Stimulated activated CD4-positive, alpha-beta T cell treated with anti-CD3 and anti-CD28 coated beads, Interleukin-4, amount 100 ng/mL, for 48 hours (primary cell): ENCODE measurements around the gene PPFIBP1.
"Not testable (repeated sequence)": the region's sequence is repeated elsewhere in the genome, so short reads cannot be mapped to it uniquely, and the experiment has no call there.

ENCODE experiments used
- DNase-seq, 2 donors: peaks; one replicate each; pipeline ENCODE4 v3.0.0-alpha.2; 2020; ENCODE audit warnings: low read depth in 2 of 2

PPFIBP1 gene

DNA sequence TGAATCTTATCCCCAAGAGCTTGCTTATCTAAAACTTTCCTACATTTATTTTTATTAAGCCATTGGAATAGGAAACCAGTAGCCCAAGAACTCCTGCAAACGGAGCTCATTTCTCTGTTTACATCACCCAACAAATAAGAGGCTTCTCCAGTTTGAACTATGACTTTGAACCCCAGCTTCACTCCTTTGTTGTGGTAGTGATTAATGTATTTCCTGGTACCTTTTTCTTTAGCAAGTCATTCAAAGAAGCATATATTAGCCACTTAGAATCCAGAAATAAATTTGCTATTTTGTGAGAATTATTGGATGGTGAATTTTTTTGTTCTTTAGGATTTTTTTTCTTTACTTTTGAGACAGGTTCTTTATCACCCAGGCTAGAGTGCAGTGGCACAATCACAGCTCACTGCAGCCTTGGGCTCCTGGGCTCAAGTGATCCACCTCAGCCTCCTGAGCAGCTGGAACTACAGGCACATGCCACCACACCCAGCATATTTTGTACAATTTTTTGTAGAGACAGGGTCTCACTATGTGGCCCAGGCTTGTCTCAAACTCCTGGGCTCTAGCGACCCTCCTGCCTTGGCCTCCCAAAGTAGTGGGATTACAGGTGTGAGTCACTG lies 104.0 kb downstream of the PPFIBP1 start:
- DNase-seq = not testable (repeated sequence)

DNA sequence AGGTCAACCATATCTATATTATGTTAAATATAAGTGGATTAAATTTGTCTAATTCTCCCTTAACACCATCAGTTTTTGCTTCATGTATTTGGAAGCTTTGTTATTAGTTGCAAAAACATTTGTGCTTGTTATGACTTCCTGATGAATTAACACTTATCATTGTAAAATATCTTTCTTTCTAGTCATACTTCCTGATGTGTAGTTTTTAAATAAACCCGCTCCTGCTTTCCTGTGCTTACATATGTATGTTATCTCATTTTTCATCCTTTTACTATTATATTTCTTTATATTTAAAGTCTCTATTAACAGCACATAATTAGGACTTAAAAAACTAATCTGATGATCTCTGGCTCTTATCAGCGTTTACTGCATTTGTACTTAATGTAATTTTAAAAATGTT lies 106.2 kb downstream of the PPFIBP1 start:
- DNase-seq = not testable (repeated sequence)

DNA sequence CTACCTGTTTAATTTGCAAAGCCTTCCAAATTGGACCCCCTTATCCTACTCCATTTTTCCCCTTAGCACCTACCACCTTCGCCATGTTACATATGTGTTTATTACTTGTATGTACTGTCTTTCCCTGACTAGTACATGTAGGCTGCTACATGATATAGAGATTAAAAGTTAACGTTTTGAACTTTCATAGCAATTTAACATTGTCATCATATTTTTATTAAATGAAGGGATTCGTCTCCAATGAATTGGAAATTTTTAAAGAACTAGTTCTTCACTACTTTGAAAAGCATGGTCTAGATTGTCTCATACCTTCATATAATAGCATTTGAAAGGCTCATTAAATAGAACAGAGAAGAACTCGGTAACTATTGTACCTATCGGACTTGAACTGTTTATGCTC lies 107.4 kb downstream of the PPFIBP1 start:
- no peak for DNase-seq

DNA sequence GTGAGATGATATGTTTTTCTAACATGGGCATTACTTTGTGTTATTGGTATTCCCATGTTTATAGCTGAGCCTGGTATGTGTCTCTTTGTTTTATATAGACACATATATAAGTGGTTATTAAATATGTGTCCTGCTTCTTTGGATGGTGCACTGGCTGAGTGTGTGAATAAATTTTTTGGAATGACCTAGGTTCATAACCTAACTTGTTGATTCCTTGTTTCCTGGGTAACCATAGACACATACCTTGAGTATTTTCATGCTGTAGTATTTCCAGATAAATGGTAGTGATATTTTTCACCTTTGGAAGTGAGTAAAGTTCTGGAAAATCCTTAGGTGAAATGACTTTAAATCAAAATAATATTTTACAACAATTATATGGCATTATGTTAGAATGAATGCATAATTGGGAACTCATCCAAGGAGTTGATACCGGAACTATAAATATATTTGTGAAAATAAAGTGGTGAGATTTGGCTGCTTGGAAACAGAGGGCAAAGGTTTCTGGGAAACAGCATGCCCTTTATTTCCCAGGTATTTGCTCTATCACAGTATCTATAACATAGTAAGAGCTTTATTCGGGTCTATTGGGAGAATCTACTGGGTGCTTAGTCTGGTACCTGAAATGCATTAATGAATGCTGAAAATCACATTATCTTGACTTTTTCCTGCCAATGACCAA lies 107.9 kb downstream of the PPFIBP1 start:
- DNase-seq = no peak

DNA sequence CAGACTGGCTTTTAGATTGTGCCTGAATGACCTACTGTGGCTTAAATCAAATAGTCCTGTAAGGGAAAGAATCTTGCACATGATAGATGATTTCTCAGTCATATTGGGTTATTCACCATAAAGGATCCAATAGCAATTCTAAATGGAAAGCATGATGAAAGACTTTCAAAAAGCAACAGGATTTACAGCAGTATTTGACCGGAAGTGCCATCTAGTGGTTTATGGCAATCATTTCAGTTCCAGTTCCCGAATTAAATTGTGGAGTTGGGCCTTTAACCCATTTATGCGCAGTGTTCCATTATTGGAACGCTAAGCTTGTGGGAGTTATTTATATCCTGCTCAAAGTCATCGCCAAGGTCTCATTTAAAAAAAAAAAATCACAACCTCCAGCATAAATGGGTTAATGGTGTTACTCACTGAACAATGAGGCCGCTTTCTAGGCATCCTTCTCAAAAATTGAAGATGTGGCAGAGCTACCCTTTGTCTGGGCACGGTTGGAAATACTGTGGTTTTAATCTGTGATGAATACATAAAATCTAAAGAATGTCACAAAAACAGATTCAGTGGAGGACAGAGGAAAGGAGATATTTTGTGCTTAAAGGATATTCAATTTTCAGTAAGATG lies 111.5 kb downstream of the PPFIBP1 start:
- DNase-seq = no peak

DNA sequence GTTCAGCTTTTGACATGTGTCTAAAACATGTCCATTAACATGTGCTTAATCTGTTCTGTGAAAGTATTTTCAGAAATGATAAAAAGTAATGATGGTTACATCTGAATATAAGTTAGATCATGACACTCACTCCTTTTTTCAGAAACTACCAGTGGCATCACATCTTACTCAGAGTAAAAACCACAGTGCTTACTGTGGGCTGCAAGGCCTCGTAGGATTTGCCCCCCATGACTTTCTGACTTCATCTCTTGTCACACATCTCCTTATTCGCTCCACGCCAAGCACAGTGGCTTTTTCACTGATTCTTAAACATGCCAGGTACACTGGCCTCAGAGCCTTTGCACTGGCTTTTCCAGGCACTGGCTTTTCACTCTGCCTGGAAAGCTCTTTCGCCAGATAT lies 112.6 kb downstream of the PPFIBP1 start:
- not testable (repeated sequence) for DNase-seq

DNA sequence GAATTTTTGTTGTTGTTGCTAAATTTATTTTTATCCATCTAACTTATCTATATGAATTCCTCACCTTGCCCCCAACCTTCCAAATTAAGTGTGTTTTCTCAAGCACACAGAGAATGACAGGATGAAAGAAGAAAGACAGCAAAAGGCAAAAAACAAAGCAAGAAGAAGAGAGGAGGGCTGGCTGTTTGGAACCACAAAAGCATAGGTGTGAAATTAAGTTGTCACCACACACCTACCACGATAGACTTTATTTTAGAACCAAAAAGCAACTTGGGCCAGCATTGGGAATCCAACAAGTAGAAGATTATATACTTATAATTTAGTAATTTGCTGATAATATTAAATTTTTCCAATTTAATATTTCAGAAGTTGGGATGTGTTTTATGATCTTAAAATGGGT lies 113.5 kb downstream of the PPFIBP1 start:
- no peak for DNase-seq

DNA sequence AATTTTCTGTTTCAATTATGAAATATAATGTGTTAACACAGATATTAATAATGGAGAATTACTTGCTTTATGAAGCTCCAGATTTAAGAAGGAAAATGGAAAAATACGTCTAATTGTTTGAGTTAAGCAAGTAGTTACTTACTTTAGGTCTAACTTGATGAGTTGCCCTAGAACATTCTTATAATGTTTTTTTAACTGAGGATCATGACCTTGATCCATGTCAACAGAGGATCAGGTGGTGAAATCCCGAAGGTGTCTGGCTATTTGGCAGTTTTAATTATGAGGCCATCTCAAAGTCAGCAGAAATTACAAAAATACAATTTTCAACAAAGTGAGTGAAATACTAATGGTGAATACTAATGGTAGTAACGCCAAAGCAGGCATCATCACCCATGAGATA lies 115.3 kb downstream of the PPFIBP1 start:
- DNase-seq = no peak

DNA sequence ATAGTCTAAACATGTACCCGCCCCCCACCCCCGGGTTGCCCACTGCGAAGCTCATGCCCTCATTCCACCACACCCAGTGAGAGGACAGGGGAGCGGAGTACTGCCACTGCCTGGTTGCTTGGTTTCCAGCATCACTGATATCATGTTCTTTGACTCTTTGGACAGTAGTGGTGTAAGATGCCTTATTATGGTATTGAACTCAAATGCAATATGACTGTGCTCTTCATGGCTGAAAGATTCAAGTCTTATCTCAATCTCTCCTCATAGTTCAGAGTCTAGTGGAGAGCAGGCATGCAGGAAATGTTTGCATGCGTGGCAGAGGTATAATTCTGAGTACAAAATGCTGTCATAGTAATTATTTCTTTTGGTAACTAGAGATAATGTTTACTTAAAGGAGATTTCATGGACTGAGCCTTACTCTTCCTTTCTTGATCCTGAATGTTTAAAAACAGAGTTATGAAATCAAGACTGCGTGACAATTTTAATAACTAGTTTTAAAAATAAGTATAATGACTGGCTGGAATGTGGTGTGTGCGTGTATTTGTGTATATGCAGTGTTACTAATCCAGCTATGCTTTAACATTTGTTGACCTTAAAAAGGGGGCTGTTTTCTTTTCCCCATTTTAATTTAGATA lies 116.7 kb downstream of the PPFIBP1 start:
- not testable (repeated sequence) for DNase-seq

DNA sequence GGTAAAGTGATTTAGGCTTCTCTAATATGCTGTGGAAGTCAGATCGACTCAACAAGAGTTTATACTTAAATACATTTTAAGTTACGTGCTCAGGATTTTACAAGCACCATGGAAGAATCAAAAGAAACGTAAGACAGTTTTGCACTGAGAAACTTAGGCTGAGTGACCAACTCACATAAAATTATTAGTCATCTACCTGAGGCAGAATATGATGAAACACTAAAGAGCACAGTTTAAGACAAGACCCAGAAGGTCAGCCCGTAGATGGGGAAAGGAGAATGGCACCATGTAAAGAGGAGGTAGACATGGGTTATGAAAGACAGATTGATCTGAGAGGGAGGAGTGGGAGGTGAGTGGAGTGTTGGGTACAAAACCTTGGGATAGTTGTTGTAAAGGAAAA lies 118.4 kb downstream of the PPFIBP1 start:
- DNase-seq = not testable (repeated sequence)

DNA sequence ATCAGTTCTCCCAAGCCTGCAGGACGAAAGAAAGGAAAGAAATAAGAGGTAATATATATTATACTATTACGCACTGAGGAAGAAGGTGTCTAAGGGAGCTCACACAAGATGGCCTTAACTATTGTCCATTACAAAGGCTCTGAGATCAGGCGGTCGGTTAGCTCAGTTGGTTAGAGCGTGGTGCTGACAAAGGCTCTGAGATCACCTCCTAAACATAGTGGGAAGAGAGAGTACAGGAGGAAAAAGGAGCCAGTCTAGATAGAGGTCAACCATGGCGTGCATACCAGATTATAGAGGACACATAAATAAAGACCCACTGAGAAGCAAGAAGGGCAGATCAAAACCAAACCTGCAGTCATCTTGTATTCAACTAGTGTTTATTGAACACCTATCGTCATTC lies 118.9 kb downstream of the PPFIBP1 start:
- DNase-seq = not testable (repeated sequence)

DNA sequence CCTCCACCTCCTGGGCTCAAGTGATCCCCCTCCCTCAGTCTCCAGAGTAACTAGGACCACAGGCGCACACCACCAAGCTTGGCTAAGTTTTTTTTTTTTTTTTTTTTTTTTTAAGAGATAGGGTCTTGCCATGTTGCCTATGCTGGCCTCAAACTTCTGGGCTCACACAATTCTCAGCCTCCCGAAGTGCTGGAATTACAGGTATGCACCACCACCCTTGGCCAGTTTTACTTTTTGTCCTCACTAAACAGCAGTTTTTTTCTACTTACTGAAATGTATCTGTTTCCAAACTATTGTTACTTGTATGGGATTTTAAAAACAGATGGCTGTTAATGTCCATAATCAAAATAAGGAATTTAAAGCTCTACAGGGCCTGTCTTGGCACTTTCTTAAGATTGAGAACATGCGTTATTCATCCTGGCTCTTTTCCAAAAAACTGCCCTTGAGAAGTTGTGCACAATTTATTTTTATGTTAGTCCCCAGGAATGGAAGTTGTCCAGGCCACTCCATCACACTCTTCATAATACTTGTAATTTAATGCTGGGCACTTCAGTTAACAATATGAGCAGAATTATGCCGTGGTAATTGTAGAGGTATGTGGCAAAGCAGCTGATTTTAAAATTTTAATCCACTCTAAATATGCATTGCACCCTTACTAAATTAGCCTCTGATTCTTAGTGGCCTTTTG lies 120.3 kb downstream of the PPFIBP1 start:
- DNase-seq = no peak

DNA sequence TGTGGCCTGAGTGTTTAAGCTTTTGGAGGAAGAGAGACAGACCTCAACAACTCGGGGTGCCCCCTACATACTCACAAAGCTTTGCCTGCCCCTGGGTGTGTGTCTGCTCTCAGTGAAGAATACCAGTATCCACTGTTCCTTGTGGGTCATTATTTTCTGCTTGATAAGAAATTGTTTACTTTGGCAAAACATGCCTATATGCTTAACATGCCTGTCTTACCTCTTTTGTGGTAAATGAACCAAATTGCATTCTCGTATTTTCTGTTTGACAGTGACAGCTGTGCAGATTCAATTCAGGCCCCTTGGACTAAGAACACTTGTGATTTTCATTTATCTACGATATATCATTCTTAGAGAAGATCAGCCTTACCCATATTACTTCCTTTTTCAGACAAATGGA lies 121.7 kb downstream of the PPFIBP1 start:
- DNase-seq = no peak

DNA sequence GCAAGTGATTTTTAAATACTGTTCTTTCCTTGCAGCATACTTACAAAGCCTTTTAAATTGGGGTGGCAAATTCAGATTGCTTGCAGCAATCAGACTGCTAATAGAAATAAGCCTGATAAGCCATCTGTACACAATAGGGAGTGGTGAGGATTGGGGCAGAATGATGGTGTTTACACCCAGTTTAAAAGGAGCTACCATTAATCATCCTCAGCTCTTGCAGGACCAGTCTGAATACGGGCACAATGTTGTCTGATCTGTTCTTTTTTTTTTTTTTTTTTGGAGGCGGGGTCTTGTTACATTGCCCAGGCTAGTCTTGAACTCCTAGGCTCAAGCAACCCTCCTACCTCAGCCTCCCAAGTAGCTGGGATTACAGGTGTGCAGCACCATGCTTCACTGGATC lies 122.1 kb downstream of the PPFIBP1 start:
- no peak for DNase-seq

DNA sequence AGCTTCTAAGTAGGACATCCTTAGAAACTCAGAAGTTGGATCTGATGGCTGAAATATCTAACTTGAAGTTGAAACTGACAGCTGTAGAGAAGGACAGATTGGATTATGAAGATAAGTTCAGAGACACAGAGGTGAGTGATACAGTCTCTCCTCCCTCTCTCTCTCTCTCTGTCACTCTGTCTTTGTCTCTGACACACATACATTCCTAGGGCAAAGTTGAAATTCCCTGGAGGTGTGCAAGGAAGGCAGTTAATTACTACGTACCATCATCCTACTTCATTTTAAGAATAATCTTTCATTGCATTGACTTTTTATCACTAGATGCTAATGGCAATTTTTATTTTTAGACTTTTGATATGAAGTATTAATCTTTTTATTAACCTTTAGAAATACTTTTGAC lies 126.0 kb downstream of the PPFIBP1 start:
- DNase-seq = no peak

DNA sequence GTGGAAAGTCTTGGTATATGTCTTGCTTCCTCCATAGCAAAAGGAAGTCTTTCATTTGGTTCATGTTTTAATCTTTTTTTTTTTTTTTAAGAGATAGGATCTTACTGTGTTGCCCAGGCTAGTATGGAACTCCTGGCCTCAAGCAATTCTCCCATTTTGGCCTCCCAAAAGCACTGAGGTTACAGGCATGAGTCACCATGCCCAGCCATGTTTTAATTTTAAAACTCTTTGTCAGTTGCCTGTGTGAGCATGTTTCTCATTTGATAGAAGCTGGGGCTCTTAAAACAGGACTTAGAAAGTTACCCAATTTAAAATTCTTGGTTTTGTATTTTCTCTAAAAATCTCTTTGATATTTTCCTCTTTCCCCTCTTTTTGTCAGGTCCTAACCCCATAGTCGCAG lies 127.2 kb downstream of the PPFIBP1 start:
- DNase-seq = no peak

DNA sequence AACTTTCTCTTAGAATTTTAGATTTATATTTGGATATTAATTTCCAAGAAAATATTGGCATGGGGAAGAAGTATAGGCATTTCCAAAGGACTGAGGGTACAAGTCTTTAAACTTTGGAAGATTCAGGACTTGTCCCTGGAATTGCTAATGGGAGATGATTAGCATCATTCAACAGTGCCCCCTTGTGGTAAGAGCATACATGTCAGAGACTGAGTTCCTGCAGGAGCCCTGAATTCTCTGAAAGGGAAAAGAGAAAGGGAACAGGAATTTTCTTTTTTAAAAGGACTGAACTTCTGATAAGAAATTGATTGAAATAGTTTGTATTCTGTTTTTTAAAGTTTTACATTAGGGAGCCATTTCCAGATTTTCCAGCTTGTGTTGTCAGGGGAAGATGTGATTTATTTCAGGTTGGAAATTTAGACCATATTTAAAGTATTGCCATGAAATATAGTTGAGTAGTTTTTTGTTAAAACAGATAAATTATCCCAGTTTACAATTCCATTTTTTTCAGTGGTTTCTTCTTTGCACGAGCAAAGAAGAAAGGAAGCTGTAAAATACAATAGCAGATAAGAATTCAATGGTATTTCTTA lies 128.3 kb downstream of the PPFIBP1 start:
- no peak for DNase-seq

DNA sequence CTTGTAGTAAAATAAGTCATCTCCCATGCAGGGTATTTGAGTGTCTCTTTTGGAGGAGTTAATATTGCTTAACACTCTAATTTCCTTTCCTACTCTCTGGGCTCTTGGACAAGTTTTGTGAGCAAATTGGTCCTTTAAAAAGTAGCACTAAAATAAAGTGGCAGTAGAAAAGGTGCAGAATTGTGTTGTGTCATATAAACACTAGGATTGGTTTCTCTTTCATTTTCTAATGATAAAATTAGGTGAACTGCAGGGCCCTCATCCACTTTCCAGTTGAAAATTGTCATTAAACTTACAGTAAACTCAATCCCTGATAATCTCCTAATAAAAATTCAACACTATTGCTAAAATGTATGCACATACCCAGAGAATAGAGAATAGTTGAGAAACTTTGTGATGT lies 129.7 kb downstream of the PPFIBP1 start:
- no peak for DNase-seq

DNA sequence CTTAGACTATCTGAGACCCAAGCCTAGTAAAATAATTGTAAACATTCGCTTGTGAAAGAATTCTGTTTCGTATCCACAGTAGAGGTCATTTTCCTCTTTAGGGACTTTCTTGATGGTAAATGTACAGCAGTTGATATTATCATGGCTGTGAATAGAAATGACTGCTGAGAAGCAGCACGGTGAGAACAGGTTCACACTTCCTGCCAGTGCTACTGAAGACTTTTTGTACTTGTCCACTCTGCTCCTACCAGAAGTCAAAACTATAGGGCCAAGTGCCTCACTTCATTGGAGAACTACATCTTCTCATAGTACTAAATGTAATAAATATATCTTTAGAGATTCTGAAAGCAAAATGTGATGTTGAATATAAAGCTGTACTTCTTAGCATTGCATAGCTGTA lies 131.5 kb downstream of the PPFIBP1 start:
- DNase-seq = not testable (repeated sequence)

DNA sequence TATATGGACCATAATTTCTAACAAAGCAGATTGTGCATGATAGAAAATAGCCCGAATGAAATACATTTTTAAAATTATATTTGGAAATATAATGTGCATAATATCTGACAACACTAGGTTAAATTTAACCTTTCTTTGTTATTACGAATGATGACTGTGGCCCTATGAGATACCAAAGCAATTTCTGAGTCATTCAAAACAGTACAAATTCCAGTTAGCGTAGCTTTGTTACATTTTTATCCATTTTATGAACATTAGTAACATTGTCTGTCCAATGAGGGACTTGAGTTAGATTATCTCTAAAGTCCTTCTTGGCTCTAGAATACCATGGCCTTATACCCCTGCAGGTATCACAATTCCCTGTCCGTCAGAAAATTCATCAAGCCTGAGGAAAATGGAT lies 133.3 kb downstream of the PPFIBP1 start:
- DNase-seq = no peak

DNA sequence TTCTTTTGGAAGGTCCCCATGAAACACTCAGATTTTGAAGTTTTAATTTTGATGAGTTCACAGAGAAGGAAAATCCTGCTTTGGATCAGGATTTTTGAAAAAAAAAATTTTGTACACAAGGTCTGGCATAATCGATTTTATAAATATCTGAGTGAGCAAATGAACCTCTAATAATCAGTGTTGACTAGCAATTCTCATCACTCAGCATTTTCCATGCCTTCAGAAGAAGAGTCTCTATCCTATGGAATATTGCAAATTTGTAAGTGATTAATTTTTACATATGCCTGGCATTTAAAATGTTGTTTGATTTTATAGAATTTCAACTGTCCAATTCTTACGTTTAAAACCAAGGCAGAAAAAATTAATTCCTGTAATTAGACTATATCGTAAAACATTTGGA lies 141.7 kb downstream of the PPFIBP1 start:
- DNase-seq = no peak

DNA sequence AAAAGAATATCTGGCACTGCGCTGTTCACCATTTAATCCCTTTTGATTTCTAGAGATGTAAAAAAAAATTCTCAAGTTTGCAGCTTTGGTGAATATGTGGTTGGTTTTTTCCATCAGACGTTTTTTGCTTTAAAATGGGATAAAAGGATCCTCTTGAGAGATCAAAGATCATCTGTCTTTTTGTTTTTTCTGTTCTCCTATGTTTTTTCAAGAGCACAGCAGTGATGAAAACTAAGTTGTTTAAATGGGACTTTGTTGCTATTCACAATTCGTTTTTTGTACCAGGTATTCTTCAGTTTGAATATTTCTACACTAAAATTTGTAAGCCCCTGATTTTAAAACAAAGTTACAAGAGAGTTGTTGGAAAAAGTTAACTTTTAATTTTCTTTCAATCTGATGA lies 142.5 kb downstream of the PPFIBP1 start:
- no peak for DNase-seq
